HEK293T (cell line): Measurements from ENCODE around the gene ZNF532.

Experiments used
- ARNT ChIP-seq: fragments of 450-650 bp; IDR thresholded peaks from 2 replicates; pipeline ENCODE4 v1.6.1; 2017; ENCODE audit warnings: mild to moderate bottlenecking
- BHLHE40 ChIP-seq: fragments of 450-650 bp; IDR thresholded peaks from 2 replicates; pipeline ENCODE4 v1.6.1; 2016; ENCODE audit warnings: mild to moderate bottlenecking, moderate library complexity, borderline replicate concordance
- CTBP1 ChIP-seq: fragments of 450-650 bp; IDR thresholded peaks from 2 replicates; pipeline ENCODE4 v1.6.1; 2016; ENCODE audit warnings: borderline replicate concordance
- ELF4 ChIP-seq: fragments of 450-650 bp; IDR thresholded peaks from 2 replicates; pipeline ENCODE4 v1.6.1; 2017; ENCODE audit warnings: antibody characterized with exemption
- FOXA1 ChIP-seq: fragments of 450-650 bp; IDR thresholded peaks from 2 replicates; pipeline ENCODE4 v1.6.1; 2016; ENCODE audit warnings: mild to moderate bottlenecking
- FOXM1 ChIP-seq: fragments of 450-650 bp; IDR thresholded peaks from 2 replicates; pipeline ENCODE4 v1.6.1; 2017; ENCODE audit warnings: mild to moderate bottlenecking, borderline replicate concordance
- HDGF ChIP-seq: fragments of 450-650 bp; IDR thresholded peaks from 2 replicates; pipeline ENCODE4 v1.6.1; 2017; ENCODE audit warnings: antibody characterized with exemption, borderline replicate concordance
- LEF1 ChIP-seq: fragments of 450-650 bp; IDR thresholded peaks from 2 replicates; pipeline ENCODE4 v1.6.1; 2017; ENCODE audit warnings: mild to moderate bottlenecking, borderline replicate concordance
- SP1 ChIP-seq: fragments of 450-650 bp; IDR thresholded peaks from 2 replicates; pipeline ENCODE4 v1.6.1; 2017
- SUZ12 ChIP-seq: fragments of 450-650 bp; IDR thresholded peaks from 2 replicates; pipeline ENCODE4 v1.6.1; 2016; ENCODE audit warnings: mild to moderate bottlenecking
- TARDBP ChIP-seq: fragments of 450-650 bp; IDR thresholded peaks from 2 replicates; pipeline ENCODE4 v1.6.1; 2016
- ZNF384 ChIP-seq: fragments of 450-650 bp; IDR thresholded peaks from 2 replicates; pipeline ENCODE4 v1.6.1; 2016
- TF ChIP-seq, protein P1 (sequence below): fragments of 450-650 bp; IDR thresholded peaks from 2 replicates; pipeline ENCODE4 v1.6.1; 2016

DNA sequence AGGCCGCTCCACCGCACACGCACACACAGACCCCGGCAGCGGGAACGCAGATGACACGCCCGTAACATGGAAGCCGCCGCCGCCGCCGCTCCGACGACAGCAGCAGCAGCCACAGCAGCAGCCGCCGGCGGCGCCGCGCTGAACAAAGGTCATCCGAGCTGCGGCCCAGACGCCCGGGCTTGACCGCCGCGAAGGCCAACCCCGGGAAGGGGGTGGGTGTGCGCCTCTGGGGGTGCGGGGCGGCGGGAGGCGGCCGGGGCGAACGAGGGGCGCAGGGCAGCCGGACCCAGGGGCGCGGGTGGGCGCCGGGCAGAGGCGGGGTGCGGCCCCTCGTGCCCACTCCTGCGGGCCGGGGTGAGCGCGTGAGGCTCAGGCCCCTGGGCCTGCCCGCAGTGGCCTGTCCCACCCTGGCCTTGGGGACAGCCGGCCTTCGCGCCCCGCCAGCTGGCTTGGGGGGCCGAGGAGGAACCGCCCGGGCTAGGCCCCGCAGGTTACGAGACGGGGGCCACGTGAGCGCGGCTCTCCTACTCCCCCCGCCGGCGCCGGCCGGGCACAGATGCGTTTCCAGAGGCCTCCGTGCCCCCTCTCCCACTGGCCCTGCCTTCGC lies 1.0 kb upstream of the ZNF532 start:
- no peak for TF ChIP-seq SUZ12
- TF ChIP-seq HDGF: no peak
- no peak for TF ChIP-seq TARDBP
- no peak for TF ChIP-seq ZNF384
- no peak for TF ChIP-seq FOXM1
- TF ChIP-seq BHLHE40: no peak
- TF ChIP-seq FOXA1: no peak
- no peak for TF ChIP-seq SP1
- no peak for TF ChIP-seq ELF4
- TF ChIP-seq, protein P1, sequence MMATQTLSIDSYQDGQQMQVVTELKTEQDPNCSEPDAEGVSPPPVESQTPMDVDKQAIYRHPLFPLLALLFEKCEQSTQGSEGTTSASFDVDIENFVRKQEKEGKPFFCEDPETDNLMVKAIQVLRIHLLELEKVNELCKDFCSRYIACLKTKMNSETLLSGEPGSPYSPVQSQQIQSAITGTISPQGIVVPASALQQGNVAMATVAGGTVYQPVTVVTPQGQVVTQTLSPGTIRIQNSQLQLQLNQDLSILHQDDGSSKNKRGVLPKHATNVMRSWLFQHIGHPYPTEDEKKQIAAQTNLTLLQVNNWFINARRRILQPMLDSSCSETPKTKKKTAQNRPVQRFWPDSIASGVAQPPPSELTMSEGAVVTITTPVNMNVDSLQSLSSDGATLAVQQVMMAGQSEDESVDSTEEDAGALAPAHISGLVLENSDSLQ: no peak
- TF ChIP-seq ARNT: no peak
- no peak for TF ChIP-seq LEF1
- TF ChIP-seq CTBP1: no peak
